NCI-H2029 treated with DMSO at 0.1 percent for 48 hours (cell line): ENCODE measurements around the gene RAB11FIP3.
"Not testable (repeated sequence)": the region's sequence is repeated elsewhere in the genome, so short reads cannot be mapped to it uniquely, and the experiment has no call there.

Experiments
- DNase-seq: peaks from one replicate; lab custom pipeline; 2025; lab: John Stamatoyannopoulos, UW

The RAB11FIP3 gene

DNA sequence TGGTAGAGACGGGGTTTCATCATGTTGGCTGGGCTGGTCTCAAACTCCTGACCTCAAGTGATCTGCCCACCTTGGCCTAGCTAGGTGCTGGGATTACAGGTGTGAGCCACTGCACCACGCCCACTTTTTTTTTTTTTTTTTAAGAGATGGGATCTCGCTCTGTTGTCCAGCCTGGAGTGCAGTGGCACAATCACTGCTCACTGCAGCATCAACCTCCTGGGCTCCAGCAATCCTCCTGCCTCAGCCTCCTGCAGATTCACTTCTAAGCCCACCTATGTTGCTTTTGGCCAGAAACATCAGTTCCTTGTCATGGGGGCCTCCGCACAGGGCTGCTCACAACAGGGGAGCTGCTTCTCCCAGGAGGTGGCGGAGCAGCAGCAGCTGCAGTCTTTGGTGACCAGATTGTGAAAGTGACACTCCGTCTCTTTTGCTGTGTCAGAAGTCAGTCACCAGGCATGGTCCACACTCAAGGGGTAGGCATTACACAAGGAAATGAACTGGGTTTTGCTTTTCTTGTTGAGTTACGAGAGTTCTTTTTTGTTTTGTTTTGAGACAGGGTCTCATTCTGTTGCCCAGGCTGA, 32.9 kb upstream of the RAB11FIP3 start:
- no peak for DNase-seq

- DNase-seq = peak; percentile 23
Measured at GRCh38 chr16:396199-396598, 29.2 kb upstream of the RAB11FIP3 start.

GRCh38 chr16:396605-397004, 28.8 kb upstream of the RAB11FIP3 start:
- no peak for DNase-seq

- no peak for DNase-seq
Measured at GRCh38 chr16:397135-397661, 28.3 kb upstream of the RAB11FIP3 start, which contains the start of gene NME4. TSS of gene NME4 (plus strand) at chr16:397199. CDS start at chr16:397223, 24 bp downstream.

DNA sequence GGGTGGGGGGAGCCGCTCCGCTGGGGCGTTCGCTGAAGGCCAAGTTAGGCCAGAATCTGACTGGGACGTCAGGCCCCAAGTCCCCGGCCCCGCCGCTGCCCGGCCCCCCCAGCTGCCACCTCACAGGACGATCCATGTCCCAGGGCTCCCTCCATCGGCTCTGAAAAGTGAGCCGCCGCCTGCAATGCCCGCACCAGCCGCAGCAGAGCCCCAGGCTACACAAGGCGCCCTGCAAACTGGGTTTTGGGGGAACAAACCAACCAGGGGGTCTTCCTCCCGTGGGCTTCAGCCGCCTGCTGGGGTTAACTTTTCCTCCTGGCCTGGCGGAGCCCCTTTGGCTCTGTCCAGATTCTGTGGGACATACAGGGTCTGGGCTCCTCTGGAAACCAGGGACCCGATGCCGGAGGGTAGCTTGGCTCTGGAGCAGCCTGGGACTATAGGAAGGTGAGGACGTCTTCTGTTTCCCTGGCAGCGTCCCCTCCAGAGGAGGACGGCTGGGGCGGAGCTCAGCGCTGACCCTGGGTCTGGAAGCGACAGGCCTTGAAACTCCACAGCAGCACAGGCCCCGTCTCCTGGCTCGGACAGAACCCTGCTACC, 27.6 kb upstream of the RAB11FIP3 start:
- no peak for DNase-seq

GRCh38 chr16:398561-399339, 26.7 kb upstream of the RAB11FIP3 start:
- no peak for DNase-seq

DNA sequence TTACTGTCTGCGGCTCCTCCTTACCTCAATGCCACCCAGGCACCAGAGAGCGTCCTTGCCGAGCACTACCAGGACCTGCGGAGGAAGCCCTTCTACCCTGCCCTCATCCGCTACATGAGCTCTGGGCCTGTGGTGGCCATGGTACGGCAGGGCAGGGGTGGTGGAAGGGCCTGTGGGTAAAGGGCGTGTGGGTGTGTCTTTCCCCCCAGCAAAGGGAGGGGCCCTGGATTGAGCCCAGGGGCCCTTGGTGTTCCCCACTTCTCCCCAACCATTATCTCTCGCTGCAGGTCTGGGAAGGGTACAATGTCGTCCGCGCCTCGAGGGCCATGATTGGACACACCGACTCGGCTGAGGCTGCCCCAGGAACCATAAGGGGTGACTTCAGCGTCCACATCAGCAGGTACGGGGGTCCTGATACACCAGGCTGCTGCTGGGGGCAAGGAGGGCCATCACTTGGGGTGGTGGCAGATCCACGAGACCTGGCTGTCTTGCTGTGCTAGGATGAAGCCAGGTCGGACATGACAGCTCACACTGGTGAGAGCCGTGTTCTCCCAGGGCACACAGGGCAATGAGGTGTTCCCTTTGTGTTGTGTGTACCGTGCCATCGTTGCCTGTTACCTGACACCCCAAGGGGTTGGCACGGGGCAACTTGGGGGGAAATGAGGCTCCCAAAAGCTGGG, 26.0 kb upstream of the RAB11FIP3 start:
- no peak for DNase-seq

- DNase-seq = no peak
Measured at GRCh38 chr16:400061-400591, 25.3 kb upstream of the RAB11FIP3 start.

DNA sequence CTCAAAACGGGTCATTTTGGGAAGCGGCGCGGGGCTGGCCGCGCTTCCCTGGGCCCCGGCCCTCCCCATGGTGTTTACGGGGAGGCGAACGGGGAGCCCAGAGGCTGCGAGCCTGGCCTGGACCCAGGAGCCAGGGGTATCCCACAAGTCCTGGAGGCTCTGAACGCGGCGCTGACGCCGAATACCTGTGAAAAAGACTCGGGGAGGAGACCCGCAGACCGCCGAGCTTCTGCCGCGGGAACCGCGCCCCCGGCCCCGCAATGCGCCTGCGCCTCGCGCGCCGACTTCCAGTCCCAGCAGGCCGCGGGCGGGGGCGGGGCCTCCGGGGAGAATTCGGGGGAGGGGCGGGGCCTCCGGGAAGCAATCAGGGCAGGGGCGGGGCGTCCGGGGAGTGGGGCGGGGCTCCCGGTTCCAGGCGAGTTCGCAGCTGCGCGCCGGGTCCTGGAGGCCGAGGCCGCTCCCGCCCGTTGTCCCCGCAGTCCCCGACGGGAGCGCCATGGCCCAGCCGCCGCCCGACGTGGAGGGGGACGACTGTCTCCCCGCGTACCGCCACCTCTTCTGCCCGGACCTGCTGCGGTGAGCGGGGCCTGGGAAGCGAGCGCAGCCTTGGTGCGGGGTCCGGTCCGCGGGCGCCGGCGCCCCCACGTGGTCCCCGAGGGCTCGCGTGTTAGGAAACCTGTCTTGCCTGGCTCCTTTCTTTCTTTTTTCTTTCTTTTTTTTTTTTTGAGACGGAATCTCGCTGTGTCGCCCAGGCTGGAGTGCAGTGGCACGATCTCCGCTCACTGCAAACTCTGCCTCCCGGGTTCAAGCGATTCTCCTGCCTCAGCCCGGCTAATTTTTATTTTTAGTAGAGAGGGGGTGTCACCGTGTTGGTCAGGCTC, 23.7 kb upstream of the RAB11FIP3 start, which contains the start of gene DECR2:
Gene DECR2 (plus strand): TSS at position 418 of the 881 bp plus-strand sequence. CDS start 79 bp downstream, at position 497.
- DNase-seq = peak; percentile 56

- DNase-seq = no peak
Measured at GRCh38 chr16:404971-405486, 20.4 kb upstream of the RAB11FIP3 start.

- DNase-seq = no peak
Measured at GRCh38 chr16:405548-406506, 19.6 kb upstream of the RAB11FIP3 start.

GRCh38 chr16:407253-407652, 18.2 kb upstream of the RAB11FIP3 start:
- DNase-seq = no peak

- no peak for DNase-seq
Measured at GRCh38 chr16:410516-411178, 14.8 kb upstream of the RAB11FIP3 start.

GRCh38 chr16:411576-412265, 13.7 kb upstream of the RAB11FIP3 start:
- no peak for DNase-seq

GRCh38 chr16:414395-415169, 10.9 kb upstream of the RAB11FIP3 start:
- no peak for DNase-seq

DNA sequence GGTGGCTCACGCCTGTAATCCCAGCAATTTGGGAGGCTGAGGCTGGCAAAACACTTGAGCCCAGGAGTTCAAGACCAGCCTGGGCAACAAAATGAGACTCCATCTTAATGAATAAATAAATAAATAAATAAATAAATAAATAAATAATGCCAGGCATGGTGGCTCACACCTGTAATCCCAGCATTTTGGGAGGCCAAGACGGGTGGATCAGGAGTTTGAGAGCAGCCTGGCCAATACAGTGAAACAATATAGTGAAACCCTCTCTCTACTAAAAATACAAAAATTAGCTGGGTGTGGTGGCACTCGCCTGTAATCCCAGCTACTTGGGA, 10.3 kb upstream of the RAB11FIP3 start:
- not testable (repeated sequence) for DNase-seq

DNA sequence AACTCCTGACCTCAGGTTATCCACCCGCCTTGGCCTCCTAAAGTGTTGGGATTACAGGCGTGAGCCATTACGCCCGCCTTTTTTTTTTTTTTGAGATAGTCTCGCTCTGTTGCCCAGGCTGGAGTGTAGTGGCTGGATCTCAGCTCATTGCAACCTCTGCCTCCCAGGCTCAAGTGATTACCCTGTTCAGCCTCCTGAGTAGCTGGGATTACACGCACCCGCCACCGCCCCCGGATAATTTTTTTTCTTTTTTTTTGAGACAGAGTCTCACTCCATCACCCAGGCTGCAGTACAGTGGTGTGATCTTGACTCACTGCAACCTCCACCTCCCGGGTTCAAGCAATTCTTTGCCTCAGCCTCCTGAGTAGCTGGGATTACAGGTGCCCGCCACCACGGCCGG, 3.3 kb upstream of the RAB11FIP3 start:
- not testable (repeated sequence) for DNase-seq
